Heart left ventricle (tissue), 16 donors: ENCODE data around the gene TMC4. TPM values are rescaled to one million over a fixed set of nuclear protein-coding genes. Genes with fewer than 3 reads are reported as not detected.

Source experiments
- ATAC-seq, 4 donors: fragments of 200-7000 bp; cut with Tn5 transposase; one replicate each; pipeline ENCODE4 v1.9.1; 2020 to 2022; ENCODE audit warnings: moderate library complexity in 4 of 4, mild to moderate bottlenecking in 3 of 4, moderate number of reproducible peaks in 1 of 4
- DNase-seq, 5 donors: peaks; one replicate each; pipeline ENCODE4 v3.0.0-alpha.2; 2020
- H3K27ac ChIP-seq, 12 donors: fragments of 200-600 bp; sonication (generic) in 4 of 12; one replicate each; pipeline versions ENCODE4 v1.5.0 to v1.8.0; 2016 to 2022; ENCODE audit warnings: mild to moderate bottlenecking in 2 of 12
- H3K27me3 ChIP-seq, 9 donors: fragments of 200-600 bp; sonication (generic) in 2 of 9; one replicate each; pipeline versions ENCODE4 v1.5.1 to v1.8.0; 2016 to 2022; ENCODE audit warnings: mild to moderate bottlenecking in 3 of 9
- H3K36me3 ChIP-seq, 9 donors: fragments of 200-600 bp; sonication (generic) in 2 of 9; one replicate each; pipeline versions ENCODE4 v1.5.0 to v1.8.0; 2018 to 2022; ENCODE audit warnings: mild to moderate bottlenecking in 2 of 9
- H3K4me1 ChIP-seq, 12 donors: fragments of 200-600 bp; sonication (generic) in 4 of 12; one replicate each; pipeline versions ENCODE4 v1.5.0 to v1.8.0; 2016 to 2022; ENCODE audit warnings: mild to moderate bottlenecking in 3 of 12
- H3K4me3 ChIP-seq, 12 donors: fragments of 200-600 bp; sonication (generic) in 4 of 12; one replicate each; pipeline versions ENCODE4 v1.5.0 to v1.8.0; 2017 to 2022; ENCODE audit warnings: mild to moderate bottlenecking in 9 of 12, moderate library complexity in 4 of 12
- H3K9me3 ChIP-seq, 12 donors: fragments of 200-600 bp; sonication (generic) in 4 of 12; one replicate each; pipeline versions ENCODE4 v1.5.0 to v1.8.0; 2016 to 2022; ENCODE audit warnings: mild to moderate bottlenecking in 1 of 12
- POLR2A ChIP-seq, 2 donors: fragments of 450-650 bp; IDR thresholded peaks; one replicate each; pipeline ENCODE4 v1.6.1; 2017; ENCODE audit warnings: antibody characterized with exemption in 2 of 2, mild to moderate bottlenecking in 2 of 2, moderate library complexity in 2 of 2
- WGBS, 4 donors: extraction: QIAGEN DNeasy Blood & Tissue Kit in 2 of 4; methylation state at CpG; one replicate each; pipeline versions ENCODE4 v1.1.5 to v1.1.7; 2013 to 2018; 5-methylcytosine and 5-hydroxymethylcytosine counted together
- intact Hi-C, 10 donors: fragments of 100-400 bp; cut with DNase I; formaldehyde crosslinking; loops; one replicate each; pipeline versions ENCODE4 v1.11.1 to v1.14.2; 2022
- polyA plus RNA-seq, 2 donors: library from polyadenylated mRNA; stranded (reverse); fragments of 200-250 nt; gene quantifications; one replicate each; pipeline ENCODE4 v1.2.3, GENCODE V29; 2013
- total RNA-seq, 9 donors: library from RNA; depleted of rRNA in 2 of 9; stranded (reverse); fragments of >200 nt in 2 of 9; fragmentation: NEBNext Ultra II Directional in 3 of 9; extraction: Animal tissue kit (Norgen Biotek cat#: 25700) in 3 of 9; gene quantifications; one replicate each; pipeline versions ENCODE4 v1.1.0 to v1.2.4, GENCODE V29; 2016 to 2023
- TF ChIP-seq, protein P1 (sequence below), 12 donors: fragments of 200-600 bp; sonication (generic) in 4 of 12; IDR thresholded peaks; one replicate each; pipeline versions ENCODE4 v1.5.0 to v1.8.0; 2018 to 2022; ENCODE audit warnings: antibody characterized with exemption in 12 of 12, mild to moderate bottlenecking in 5 of 12
- donor health status: ischemic (EF 13 %, LVEDD 7.1; RV severe dilation, severe dysfunction).
- donor health status: healthy with polysubstance abuse.
- donor health status: DM: no; HTN: yes; CAD: no.
- donor health status: DM: no; HTN: no; CAD: no.
- donor health status: ischemic (EF 25% LVEDD 6.9; RV normal size, moderate dysfunction).
- donor health status: ischemic (EF 25% LVEDD 5.7; RV mildly dilated, moderate dysfunction).
- donor health status: healthy.
- donor health status: DM: yes; HTN: yes; CAD: no.
- donor health status: ischemic (EF 35%, LVEDD 5.7; RV mildly dilated, moderate dysfunction).
- donor health status: nonischemic (EF 11% LVEDD 7.7; RV severe dilation, severe dysfunction).
- donor health status: DM: yes; HTN: yes; CAD: no.
- donor health status: PGD.
- donor health status: ischemic (EF 29% LVEDD 5.4; RV normal size, mild dysfunction).
- donor health status: nonischemic (EF 23%, LVEDD 6.1; RV moderate dilation, normal function).

Gene TMC4
- total and polyA plus RNA-seq, 11 donors = 0.58 to 4.5 (median 2.1) TPM; not detected in 1

DNA sequence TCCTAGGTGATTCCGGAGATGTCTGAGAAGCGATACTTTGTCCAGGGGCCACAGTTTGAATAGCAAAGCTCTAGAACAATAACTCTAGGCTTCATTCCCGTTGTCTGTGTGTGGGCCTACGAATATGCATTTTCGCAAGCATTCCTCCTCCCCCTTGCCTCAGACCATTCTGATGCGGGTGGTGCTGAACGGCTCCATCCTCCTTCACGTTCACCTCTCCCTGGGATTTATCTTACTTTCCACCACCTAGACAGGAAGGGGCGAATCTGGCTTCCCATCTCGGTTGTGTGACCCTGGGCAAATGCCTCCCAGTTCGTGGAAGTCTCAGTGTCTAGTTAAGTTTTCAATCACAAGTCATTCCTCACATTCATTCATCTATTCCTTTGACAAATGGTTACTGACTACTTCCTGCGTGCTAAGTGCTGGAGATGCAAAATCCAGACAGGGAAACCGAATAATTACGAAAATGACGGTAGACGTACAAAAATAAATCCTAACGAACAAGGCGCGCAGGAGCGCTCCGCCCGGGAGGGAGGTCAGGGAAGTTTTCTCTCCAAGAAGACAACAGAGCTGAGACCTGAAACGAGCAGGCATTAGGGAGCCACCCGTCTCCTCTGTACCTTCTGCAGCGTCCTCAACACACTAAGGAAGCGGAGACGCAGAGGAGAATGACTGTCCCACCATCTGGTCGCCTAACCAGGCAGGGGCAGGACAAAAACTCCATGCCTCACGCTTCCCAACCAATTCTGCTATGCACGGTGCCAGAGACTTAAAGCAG lies 36.7 kb downstream of the TMC4 start:
- TF ChIP-seq POLR2A (IDR thresholded peaks at IDR 0.05) = no peak
- TF ChIP-seq, protein P1, sequence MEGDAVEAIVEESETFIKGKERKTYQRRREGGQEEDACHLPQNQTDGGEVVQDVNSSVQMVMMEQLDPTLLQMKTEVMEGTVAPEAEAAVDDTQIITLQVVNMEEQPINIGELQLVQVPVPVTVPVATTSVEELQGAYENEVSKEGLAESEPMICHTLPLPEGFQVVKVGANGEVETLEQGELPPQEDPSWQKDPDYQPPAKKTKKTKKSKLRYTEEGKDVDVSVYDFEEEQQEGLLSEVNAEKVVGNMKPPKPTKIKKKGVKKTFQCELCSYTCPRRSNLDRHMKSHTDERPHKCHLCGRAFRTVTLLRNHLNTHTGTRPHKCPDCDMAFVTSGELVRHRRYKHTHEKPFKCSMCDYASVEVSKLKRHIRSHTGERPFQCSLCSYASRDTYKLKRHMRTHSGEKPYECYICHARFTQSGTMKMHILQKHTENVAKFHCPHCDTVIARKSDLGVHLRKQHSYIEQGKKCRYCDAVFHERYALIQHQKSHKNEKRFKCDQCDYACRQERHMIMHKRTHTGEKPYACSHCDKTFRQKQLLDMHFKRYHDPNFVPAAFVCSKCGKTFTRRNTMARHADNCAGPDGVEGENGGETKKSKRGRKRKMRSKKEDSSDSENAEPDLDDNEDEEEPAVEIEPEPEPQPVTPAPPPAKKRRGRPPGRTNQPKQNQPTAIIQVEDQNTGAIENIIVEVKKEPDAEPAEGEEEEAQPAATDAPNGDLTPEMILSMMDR (IDR thresholded peaks at IDR 0.05) = no peak
- ATAC-seq (no peak), DNase-seq (no peak)
- H3K4me1 ChIP-seq = peaks cover 5 to 44% (median 34%) of the 10 kb centered on the region in 12 donors
- H3K27ac ChIP-seq = peak overlapping the region in 11 of 12 donors; percentile 17 to 68 (median 47)
- intact Hi-C loops = loop anchor here in 1 of 10 donors (2.0 kb wide), 1 partner anchor 33 kb away; the partner anchor contains the start of gene NDUFA3
- H3K4me3 ChIP-seq = peak overlapping the region; percentile 0 to 98 (median 49)
- H3K36me3 ChIP-seq = peaks cover 0 to 27% (median 14%) of the 10 kb centered on the region in 9 donors
- WGBS, 4 donors = 4 to 9% (median 5%) methylated on average over 29 to 30 of the region's 30 CpGs
- H3K9me3 ChIP-seq = no peaks in the 10 kb centered on the region
- H3K27me3 ChIP-seq = peaks cover 0 to 3% (median 0%) of the 10 kb centered on the region in 9 donors

GRCh38 chr19:54133957-54134590 lies 38.9 kb downstream of the TMC4 start:
- Histone ChIP-seq H3K4me1 (peaks cover 3 to 22% (median 16%) of the 10 kb centered on the region in 12 donors), H3K27ac (no peak overlapping the region), H3K36me3 (peaks cover 0 to 31% (median 26%) of the 10 kb centered on the region in 9 donors), H3K27me3 (peaks cover 0 to 3% (median 0%) of the 10 kb centered on the region in 9 donors), H3K9me3 (no peaks in the 10 kb centered on the region), H3K4me3 (no peak overlapping the region)
- DNase-seq = no peak
- intact Hi-C loops = no loop called here
- TF ChIP-seq, protein P1 (IDR thresholded peaks at IDR 0.05) = no peak
- no peak for TF ChIP-seq POLR2A (IDR thresholded peaks at IDR 0.05)
- no peak for ATAC-seq
- 62 to 75% (median 71%) methylated on average over 2 of the region's 2 CpGs for WGBS, 4 donors

DNA sequence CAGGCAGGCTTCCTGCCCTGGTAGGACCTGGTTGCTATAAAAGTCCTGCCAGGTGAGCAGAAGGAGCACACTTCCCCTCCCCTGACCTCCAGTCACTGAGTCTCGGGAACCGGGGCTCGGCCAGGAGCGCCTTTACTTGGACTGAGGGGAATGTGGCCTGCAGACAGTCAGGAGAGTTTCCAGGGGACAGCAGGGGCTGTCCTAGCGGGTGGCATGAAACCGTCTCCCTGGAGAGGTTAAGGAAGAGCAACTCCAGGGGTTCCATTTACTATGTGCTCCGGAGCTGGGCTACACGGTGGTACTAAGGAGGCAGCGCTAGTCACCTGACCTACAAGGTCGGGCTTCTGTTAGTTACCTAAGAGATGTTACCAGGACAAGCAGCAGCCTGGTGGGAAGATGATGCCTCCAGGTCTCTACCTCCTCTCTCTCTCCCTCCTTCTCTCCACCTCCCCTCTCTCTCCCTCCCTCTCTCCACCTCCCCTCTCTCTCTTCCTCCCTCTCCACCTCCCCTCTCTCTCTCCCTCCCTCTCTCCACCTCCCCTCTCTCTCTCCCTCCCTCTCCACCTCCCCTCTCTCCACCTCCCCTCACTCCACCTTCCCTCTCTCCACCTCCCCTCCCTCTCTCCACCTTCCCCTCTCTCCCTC lies 39.5 kb downstream of the TMC4 start:
- peaks cover 0 to 37% (median 33%) of the 10 kb centered on the region in 9 donors for H3K36me3 ChIP-seq
- no peak for TF ChIP-seq POLR2A (IDR thresholded peaks at IDR 0.05)
- TF ChIP-seq, protein P1 (IDR thresholded peaks at IDR 0.05) = no peak
- WGBS, 4 donors = 78 to 83% (median 80%) methylated on average over 9 to 10 of the region's 10 CpGs
- intact Hi-C loops = no loop called here
- peaks cover 3 to 16% (median 11%) of the 10 kb centered on the region in 12 donors for H3K4me1 ChIP-seq
- H3K4me3 ChIP-seq = no peak overlapping the region
- H3K27me3 ChIP-seq = peaks cover 0 to 3% (median 0%) of the 10 kb centered on the region in 9 donors
- H3K9me3 ChIP-seq = no peaks in the 10 kb centered on the region
- no peak for ATAC-seq
- DNase-seq = no peak
- no peak overlapping the region for H3K27ac ChIP-seq

DNA sequence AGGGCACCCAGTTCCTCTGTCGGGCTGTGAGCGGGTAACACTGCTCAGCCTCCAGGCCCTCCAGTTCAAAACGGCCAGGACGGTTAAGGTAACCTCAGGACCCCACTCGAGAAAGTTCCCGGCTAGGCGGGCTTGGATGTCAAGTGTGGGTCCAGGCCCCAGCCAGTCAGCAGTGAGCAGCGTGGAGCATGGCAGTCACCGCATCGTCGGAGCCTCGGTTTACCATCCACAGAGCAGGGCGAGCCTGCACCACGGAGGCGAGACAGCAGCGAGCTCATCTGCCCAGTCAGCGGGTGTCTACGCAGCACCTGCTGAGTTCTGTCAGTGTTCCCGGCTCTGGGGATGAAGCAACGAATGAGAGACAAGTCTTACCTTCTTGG lies 43.4 kb downstream of the TMC4 start:
- Histone ChIP-seq H3K4me1 (no peaks in the 10 kb centered on the region), H3K9me3 (no peaks in the 10 kb centered on the region), H3K27me3 (peaks cover 0 to 1% (median 0%) of the 10 kb centered on the region in 9 donors), H3K27ac (no peak overlapping the region), H3K4me3 (no peak overlapping the region), H3K36me3 (peaks cover 0 to 75% (median 71%) of the 10 kb centered on the region in 9 donors)
- intact Hi-C loops = no loop called here
- no peak for DNase-seq
- ATAC-seq = no peak
- WGBS, 4 donors = 97% methylated on average over 6 to 20 of the region's 20 CpGs
- no peak for TF ChIP-seq POLR2A (IDR thresholded peaks at IDR 0.05)
- TF ChIP-seq, protein P1 (IDR thresholded peaks at IDR 0.05) = no peak
